Thoracic aorta (tissue), 2 donors: ENCODE results near the gene PTPA. TPM values are rescaled to one million over a fixed set of nuclear protein-coding genes. Genes with fewer than 3 reads are reported as not detected.

Experiments used
- ATAC-seq: fragments of 150-250 bp; one replicate; pipeline ENCODE4 v1.8.0; 2017; ENCODE audit warnings: low read depth; ENCODE audit not compliant: insufficient number of reproducible peaks, low FRiP score
- DNase-seq: peaks from one replicate; pipeline ENCODE4 v3.0.0-alpha.2; 2020; ENCODE audit warnings: low spot score
- H3K27ac ChIP-seq, 2 donors: fragments of 200-600 bp; sonication (generic); 1 replicate in 1 of 2; 2 replicates in 1 of 2; pipeline ENCODE4 v1.5.1; 2016; ENCODE audit warnings: mild to moderate bottlenecking in 2 of 2, moderate library complexity in 2 of 2
- H3K27me3 ChIP-seq: fragments of 200-600 bp; sonication (generic); replicated peaks from 2 replicates; pipeline ENCODE4 v1.6.0; 2016; ENCODE audit warnings: mild to moderate bottlenecking; ENCODE audit not compliant: insufficient read depth
- H3K36me3 ChIP-seq: fragments of 200-600 bp; sonication (generic); one replicate; pipeline ENCODE4 v1.5.1; 2016
- H3K4me1 ChIP-seq, 2 donors: fragments of 200-600 bp; sonication (generic); 1 replicate in 1 of 2; 2 replicates in 1 of 2; pipeline versions ENCODE4 v1.5.1 to v1.6.0; 2016; ENCODE audit warnings: low read depth in 2 of 2, mild to moderate bottlenecking in 1 of 2; ENCODE audit not compliant: control insufficient read depth in 1 of 2
- H3K4me3 ChIP-seq: fragments of 200-600 bp; sonication (generic); 2 replicates; pipeline ENCODE4 v1.5.1; 2016; ENCODE audit warnings: mild to moderate bottlenecking
- H3K9me3 ChIP-seq: fragments of 200-600 bp; sonication (generic); 2 replicates; pipeline ENCODE4 v1.5.1; 2016
- CTCF ChIP-seq: fragments of 200-600 bp; sonication (generic); IDR thresholded peaks from one replicate; pipeline ENCODE4 v1.5.1; 2019; ENCODE audit warnings: antibody characterized with exemption
- total RNA-seq, 2 donors: library from RNA; depleted of rRNA; stranded (reverse); fragments of >200 nt; gene quantifications; one replicate each; pipeline versions ENCODE4 v1.1.0 to v1.2.3, GENCODE V29; 2016

Gene PTPA
- total RNA-seq, 2 donors from 2014 or later, result 72.2 to 93.3 TPM

- Histone ChIP-seq H3K4me1 (peaks cover 10 to 30% of the 10 kb centered on the region in 2 donors), H3K27ac (peak overlapping the region; percentile 84 to 99), H3K9me3 (no peaks in the 10 kb centered on the region), H3K36me3 (no peaks in the 10 kb centered on the region), H3K4me3 (peak overlapping the region; percentile 98), H3K27me3 (no peaks in the 10 kb centered on the region)
- DNase-seq (no peak), ATAC-seq (no peak)
- no peak for TF ChIP-seq CTCF
Observed at GRCh38 chr9:129177443-129177790, 66.2 kb downstream of the PTPA start.

DNA sequence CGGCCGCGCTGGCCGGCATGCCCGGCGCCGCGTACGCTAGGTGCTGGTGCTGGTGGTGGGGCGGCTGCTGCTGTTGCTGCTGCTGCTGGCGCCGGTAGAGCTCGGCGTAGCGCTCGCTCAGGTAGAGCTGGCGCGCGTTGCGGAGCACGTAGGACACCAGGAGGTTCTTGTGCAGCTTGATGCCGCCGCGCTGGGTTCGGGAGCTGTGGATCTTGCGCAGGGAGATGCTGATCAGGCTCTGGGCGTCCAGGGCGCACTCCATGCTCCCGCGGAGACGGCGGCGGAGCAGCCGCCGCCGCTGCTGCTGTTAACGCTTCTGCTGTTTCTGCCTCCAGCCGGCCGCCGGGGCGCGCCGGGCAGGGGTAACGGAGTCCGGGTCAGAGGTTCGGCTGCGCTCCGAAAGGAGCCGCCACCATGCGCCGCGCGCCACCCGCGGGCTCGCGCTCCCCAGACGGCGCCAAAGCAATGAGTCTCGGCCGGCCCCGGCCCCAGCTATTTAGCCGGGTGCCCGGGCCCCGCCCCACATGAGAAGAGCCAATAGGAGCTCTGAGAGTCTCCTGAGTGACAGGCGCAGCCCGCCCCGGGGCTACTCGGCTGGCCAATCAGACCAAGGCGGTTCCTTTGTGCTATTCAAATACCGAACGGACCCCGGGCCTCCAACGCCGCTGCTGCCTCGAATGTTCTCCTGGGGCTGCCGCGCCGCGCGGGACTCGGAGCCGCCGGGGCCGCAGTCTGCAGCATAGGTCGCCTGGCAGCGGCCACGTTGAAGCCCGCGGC, 66.8 kb downstream of the PTPA start, which contains the start of gene IER5L:
Gene IER5L (minus strand): TSS at position 471 of the 777 bp plus-strand sequence. CDS start 209 bp downstream, at position 262.
- Histone ChIP-seq H3K4me3 (peak within 1 kb of the TSS; percentile 98), H3K36me3 (no peaks in the 10 kb centered on the region), H3K27ac (peak within 1 kb of the TSS; percentile 96 to 99), H3K4me1 (peaks cover 10 to 24% of the 10 kb centered on the region in 2 donors), H3K9me3 (no peaks in the 10 kb centered on the region), H3K27me3 (no peaks in the 10 kb centered on the region)
- ATAC-seq (peak; percentile 30), DNase-seq (peak; percentile 85)
- TF ChIP-seq CTCF, result no peak

GRCh38 chr9:129178568-129179382, 67.6 kb downstream of the PTPA start:
- H3K4me1 ChIP-seq, result peaks cover 4 to 16% of the 10 kb centered on the region in 2 donors
- peak overlapping the region; percentile 98 for H3K4me3 ChIP-seq
- H3K36me3 ChIP-seq, result no peaks in the 10 kb centered on the region
- no peak for DNase-seq
- ATAC-seq, result no peak
- H3K27me3 ChIP-seq, result no peaks in the 10 kb centered on the region
- no peaks in the 10 kb centered on the region for H3K9me3 ChIP-seq
- no peak overlapping the region for H3K27ac ChIP-seq
- TF ChIP-seq CTCF, result no peak

GRCh38 chr9:129181246-129181645, 70.0 kb downstream of the PTPA start:
- no peak for TF ChIP-seq CTCF
- H3K9me3 ChIP-seq, result no peaks in the 10 kb centered on the region
- DNase-seq (no peak), ATAC-seq (no peak)
- H3K27me3 ChIP-seq, result no peaks in the 10 kb centered on the region
- H3K36me3 ChIP-seq, result no peaks in the 10 kb centered on the region
- peaks cover 4 to 10% of the 10 kb centered on the region in 2 donors for H3K4me1 ChIP-seq
- H3K4me3 ChIP-seq, result no peak overlapping the region
- no peak overlapping the region for H3K27ac ChIP-seq

DNA sequence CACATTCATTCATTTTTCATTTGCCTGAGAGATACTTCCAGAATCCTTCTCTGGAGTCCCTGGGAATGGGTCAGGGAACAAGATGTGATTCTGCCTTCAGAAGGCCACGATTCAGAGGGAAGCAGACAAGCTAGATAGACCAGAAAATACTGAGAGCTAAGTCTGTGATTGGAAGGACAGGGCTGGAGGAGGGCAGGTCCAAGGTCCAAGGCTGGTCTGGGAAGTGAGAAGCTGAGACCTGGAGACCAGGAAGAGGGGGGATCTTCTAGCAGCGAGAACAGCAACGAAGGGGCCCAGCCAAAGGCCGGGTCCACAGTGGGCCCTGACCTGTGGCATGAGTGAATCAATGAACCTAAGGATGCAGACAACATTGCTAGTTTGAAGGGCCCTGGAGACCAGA, 70.9 kb downstream of the PTPA start:
- Histone ChIP-seq H3K36me3 (no peaks in the 10 kb centered on the region), H3K4me3 (no peak overlapping the region), H3K27me3 (no peaks in the 10 kb centered on the region), H3K27ac (no peak overlapping the region), H3K4me1 (peaks cover 4 to 10% of the 10 kb centered on the region in 2 donors), H3K9me3 (no peaks in the 10 kb centered on the region)
- no peak for DNase-seq
- no peak for TF ChIP-seq CTCF
- no peak for ATAC-seq
